GM18868 (cell line): ENCODE measurements around the gene AP3D1.
"Not testable (repeated sequence)": the region's sequence is repeated elsewhere in the genome, so short reads cannot be mapped to it uniquely, and the experiment has no call there.

Experiments
- ATAC-seq: cut with Tn5 transposase; IDR thresholded peaks from one replicate; pipeline ENCODE4 v1.9.1; 2021; ENCODE audit warnings: mild to moderate bottlenecking, moderate library complexity; ENCODE audit not compliant: unreplicated experiment

The AP3D1 gene

GRCh38 chr19:2091926-2092525, 59.3 kb downstream of the AP3D1 start:
- ATAC-seq, result not testable (repeated sequence)

GRCh38 chr19:2089727-2090053, 61.7 kb downstream of the AP3D1 start:
- no peak for ATAC-seq

- no peak for ATAC-seq
Measured at GRCh38 chr19:2089001-2089711, 62.2 kb downstream of the AP3D1 start.

- no peak for ATAC-seq
Measured at GRCh38 chr19:2087621-2088100, 63.7 kb downstream of the AP3D1 start.

GRCh38 chr19:2086695-2087620, 64.4 kb downstream of the AP3D1 start:
- ATAC-seq, result peak; percentile 20

- ATAC-seq, result peak; percentile 31
Measured at GRCh38 chr19:2084993-2085720, 66.2 kb downstream of the AP3D1 start.

GRCh38 chr19:2083174-2083854, 68.1 kb downstream of the AP3D1 start:
- ATAC-seq, result no peak

GRCh38 chr19:2081873-2082810, 69.2 kb downstream of the AP3D1 start:
- ATAC-seq, result no peak

- no peak for ATAC-seq
Measured at GRCh38 chr19:2080336-2080988, 70.9 kb downstream of the AP3D1 start.

- ATAC-seq, result no peak
Measured at GRCh38 chr19:2079865-2080301, 71.5 kb downstream of the AP3D1 start.

GRCh38 chr19:2079076-2079864, 72.1 kb downstream of the AP3D1 start:
- ATAC-seq, result no peak

- no peak for ATAC-seq
Measured at GRCh38 chr19:2077833-2078619, 73.3 kb downstream of the AP3D1 start.

GRCh38 chr19:2077398-2077797, 74.0 kb downstream of the AP3D1 start:
- no peak for ATAC-seq

- ATAC-seq, result no peak
Measured at GRCh38 chr19:2076526-2076944, 74.8 kb downstream of the AP3D1 start.

- no peak for ATAC-seq
Measured at GRCh38 chr19:2072757-2073551, 78.4 kb downstream of the AP3D1 start.

GRCh38 chr19:2070986-2071673, 80.2 kb downstream of the AP3D1 start:
- no peak for ATAC-seq
